Measurements from ENCODE around the gene CALN1.

CALN1 gene

DNA sequence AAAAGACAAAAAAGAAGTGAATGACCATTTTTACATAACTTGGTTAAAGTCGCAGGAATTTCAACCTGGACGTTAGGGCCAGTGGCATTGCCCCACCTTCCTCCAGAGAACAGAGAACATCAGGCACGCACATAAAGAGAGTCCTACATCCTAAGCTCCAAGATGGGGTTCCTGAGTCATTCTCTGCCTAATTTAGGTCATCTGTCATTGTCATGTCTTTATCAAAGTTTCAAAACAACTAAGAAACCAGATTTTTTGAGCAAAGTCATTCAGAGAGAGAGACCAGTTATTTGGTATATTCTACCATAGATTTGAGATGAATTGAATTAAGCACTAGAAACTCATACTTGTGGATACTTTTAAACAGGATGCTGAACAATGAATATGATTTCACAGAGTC lies 241.7 kb downstream of the CALN1 start:
- DNase-seq, result no peak

DNA sequence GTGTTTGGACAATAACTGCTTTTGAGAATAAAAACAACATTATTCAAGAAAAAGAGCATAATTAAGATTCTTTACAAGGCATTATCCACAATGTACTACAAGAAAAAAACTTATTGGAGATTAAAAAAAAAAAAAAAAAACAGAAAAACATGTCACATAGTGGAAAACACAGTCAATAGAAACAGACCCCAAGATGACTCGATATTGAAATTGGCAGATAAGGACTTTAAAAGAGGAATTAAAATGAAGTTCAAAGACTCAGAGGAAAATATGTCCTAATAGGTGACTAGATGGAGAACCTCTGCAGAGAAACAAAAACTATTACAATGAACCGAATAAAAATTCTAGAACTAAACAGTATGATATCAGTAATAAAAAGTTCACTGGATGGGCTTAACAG lies 248.9 kb downstream of the CALN1 start:
- DNase-seq, result no peak

DNA sequence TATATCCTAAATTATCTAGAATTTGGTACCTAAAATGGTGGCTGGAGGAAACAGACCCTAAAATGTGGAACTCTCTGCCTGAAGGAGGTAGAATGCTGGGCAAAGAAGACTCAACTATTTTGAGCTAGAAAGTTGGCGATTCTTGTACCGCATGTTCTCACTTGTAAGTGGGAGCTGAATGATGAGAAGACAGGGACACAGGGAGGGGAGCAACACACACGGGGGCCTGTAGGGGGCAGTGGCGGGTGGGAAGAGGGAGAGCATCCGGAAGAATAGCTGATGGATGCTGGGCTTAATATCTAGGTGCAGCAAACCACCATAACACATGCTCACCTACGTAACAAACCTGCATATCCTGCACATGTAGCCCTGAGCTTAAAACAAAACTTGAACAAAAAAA lies 250.6 kb downstream of the CALN1 start:
- DNase-seq, result no peak

DNA sequence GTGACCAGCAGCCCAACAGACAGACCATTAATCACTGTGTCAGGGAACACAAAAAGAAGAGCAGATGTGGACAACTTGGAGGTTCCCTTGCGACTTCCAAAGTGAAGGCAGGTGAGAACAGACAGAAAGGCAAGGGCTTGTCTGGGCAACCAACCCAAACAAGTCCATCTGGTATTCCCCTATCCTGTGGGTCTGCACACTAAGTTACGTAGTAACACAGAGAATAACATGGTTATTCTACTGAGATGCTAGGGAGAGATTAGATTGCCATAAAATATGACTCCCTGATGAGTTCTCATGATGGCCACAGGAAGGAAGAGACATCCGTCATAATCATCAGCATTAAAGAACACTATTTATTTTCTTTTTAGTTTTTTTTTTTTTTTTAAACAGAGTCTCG lies 252.2 kb downstream of the CALN1 start:
- no peak for DNase-seq

DNA sequence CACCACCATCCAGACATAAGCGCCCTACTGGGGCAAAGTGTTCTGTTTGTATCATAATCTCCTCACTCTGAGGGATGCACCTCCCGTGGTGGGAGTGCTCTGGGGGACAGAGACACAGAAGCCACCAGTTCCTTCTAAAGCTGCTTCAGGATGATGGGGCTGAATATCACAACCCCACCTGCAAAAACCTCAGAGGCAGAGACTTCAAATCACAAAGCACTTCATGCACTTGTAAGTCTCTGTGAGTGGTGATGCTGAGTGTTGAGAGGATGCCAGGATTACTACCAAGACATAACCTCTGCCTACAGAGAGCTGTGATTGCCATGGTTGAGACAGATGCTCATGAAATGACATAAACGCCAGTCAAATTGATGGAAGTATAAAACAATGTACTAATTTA lies 255.5 kb downstream of the CALN1 start:
- DNase-seq, result no peak

DNA sequence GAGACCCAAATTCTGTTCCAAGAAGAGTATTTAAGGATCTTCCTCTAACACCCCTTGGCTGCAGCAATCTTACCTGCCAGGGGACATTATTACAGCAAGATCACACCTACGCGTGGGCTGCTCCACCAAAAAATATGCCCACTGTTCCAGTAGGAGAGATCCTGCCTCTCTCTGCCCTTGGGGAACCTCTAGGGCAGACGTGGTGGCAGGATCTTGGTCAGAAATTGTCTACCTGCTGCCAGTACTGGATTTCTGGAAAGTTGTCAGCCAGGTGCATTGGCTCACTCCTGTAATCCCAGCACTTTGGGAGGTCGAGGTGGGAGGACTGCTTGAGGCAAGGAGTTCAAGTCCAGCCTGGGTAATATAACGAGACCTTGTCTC lies 259.0 kb downstream of the CALN1 start:
- no peak for DNase-seq

DNA sequence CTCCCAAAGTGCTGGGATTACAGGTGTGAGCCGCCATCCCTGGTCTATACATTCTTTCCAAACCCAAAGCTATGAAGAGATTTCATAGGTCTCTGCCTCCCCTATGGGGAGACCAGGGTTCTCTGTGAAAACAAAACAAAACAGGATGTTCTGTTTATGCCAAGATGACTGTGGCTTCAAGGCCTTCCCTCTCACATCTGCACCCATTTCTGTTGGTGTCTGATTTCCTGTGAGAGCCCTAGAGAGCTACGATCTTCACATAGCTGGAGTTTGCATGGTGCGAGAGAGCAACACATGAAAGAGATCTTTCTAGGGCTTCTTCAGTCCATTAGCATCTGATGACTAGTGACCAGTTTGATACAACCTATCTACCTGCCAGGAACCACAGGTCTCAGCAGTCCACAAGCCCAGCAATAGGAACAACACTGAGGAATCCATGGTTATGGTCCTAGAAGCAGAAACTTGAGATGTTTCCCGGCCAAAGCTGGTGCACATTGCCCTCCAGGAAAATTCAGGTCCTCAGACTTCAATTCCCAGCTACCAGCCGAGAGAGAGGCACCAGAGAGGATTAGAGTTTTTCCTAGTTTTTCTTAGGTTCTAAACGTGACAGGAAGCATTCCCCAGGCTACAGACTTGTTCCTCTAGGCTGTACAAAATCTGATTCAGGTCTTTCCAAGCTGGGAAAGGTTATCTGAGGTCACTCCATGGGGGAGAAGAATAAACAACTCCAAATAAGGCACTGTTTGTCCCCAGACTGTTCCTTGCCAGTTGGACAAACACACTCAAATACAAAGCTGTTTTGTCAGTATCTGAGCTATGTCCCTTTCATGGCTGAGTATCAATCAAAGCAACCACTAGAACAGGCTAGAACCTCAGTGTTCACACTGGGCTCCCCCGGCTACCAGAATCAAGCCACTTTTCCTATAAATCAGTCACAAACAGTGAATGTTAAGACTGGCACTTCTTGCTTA lies 259.7 kb downstream of the CALN1 start:
- DNase-seq, result no peak

DNA sequence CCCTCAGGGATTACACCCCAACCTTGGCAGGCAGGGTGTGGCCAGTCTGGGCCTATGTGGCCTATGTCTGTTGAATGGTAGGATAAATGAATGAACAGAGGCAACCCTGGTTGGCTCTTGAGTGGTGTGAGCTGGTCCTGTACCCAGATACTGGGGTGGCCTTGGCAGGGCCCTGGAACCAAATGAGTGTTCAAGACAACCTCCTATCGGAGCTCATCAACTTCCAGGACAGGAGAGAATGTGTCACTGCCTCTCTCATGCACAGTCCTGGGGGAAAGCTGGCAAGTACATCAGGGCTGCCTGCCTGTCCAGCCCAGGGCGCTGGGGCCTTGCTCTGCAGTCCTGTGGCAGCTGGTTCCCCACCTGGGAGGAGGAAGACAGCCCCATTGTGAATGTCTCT lies 271.6 kb downstream of the CALN1 start:
- DNase-seq, result no peak

DNA sequence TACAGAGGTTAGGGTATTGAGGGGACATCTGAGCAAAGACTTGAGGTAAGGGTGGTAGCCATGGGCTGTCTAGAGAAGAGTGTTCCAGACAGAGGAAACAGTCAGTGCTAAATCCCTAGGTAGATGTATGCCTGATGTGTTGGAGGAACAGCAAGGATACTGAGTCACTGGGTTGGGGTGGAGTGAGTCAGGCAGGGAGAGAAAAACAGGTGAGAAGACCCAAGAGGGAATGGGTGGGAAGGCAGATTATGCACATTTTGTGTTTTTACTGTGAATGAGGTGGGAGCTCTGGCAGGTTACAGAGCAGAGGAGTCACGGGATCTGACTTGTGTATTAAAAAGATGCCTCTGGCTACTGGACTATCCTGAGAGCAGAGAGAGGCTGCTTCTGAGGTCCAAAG lies 285.0 kb downstream of the CALN1 start:
- no peak for DNase-seq

DNA sequence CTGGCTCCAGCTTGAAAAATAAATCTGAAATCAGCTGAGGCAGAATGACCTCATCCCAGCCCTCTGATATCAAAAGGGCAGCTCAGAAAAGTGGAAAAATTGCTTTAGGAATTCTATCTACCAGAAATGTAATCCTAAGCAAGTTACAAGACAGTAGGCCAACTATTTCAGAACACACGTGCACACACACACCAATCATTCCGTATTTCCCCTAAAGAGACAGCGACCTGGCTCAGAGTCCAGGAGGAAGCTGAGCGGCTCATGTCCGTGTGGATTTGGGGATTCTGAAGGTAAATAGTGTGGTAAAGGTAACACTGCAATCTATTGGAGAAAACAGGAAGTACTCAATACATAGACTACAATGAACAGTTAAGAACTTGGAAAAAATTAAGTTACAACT lies 288.2 kb downstream of the CALN1 start:
- DNase-seq, result no peak

DNA sequence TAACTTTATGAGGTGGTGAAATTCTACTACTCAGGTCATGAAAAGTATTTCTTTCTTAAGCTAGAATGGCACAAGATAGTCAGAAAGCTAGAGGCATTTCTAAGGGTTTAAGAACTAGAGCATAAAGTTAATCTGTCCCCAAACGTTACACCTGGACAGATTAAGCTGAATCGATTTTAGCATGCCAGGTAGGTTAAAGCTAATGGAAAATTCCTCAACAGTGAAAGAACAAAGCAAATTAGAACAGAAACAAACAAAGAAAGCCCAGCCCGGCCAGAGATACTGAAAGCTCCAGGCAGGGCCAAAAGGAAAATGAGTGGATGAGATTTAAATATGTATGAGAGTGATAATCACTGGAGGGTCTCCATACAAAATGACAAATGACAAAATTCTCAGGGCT lies 293.8 kb downstream of the CALN1 start:
- no peak for DNase-seq

DNA sequence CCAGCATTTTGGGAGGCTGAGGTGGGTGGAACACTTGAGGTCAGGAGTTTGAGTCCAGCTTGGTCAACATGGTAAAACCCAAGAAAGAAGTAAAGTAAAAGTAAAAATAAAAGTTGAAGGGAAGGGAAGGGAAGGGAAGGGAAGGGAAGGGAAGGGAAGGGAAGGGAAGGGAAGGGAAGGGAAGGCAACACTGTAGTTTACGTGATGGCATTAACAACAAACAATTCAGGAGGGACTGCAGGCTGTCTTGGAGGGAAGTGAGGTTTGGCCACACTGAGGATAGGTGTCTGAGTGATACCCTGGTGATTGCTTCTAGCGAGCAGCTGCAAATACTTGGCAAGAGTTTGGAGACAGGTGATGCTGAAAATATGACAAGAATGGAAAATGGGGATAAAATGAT lies 298.0 kb downstream of the CALN1 start:
- no peak for DNase-seq

DNA sequence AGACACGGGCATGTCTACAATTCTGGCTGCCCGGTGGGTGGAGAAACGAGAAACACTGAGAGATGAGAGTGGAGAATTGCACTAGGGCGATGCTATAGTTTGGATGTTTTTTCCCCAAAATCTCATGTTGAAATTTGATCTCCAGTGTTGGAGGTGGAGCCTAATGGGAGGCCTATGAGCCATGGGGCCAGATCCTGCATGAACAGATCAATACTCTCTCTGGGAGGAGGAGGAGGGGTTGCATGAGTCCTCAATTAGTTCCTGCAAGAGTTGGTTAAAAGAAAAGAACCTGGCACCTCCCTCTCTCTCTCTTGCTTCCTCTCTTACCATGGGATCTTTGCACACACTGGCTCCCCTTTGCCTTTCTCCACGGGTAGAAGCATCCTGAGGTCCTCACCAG lies 299.1 kb downstream of the CALN1 start:
- no peak for DNase-seq

DNA sequence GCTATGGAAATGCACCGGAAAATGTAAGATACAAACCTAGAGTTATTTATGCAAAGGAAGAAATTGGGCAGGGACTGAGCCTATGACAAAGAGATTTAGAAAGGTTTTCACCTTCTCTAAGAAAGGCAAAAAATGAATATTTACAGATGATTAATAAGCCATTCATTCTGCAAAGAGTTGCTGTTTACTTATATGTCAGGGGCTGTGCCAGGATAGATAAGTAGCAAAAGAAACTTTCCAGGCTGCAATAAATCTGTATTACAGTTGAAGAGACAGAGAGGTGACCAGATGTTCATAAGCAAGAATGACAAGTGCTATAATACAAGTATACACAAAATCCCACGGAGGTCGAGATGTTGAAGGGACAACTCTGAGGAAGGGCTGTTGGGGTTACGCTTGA lies 299.6 kb downstream of the CALN1 start:
- DNase-seq, result no peak

DNA sequence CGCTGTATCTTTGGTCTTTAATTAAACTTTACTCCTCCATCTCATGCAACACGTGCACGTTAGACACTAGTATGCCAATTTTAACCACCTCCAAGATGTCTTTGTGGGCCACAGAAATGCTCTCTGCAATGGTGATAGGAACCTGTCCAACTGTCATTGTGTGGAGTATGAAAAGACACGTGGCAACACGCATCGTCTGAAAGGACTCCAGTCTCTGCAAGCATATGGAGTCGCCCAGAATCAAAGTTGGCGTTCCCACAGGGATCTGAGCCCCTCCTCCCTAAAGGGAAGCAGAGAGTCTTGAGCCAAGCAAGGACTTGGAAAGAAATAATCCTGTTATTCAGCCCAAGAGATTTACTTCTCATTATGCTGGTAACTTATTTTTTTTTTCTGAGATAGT lies 301.1 kb downstream of the CALN1 start:
- DNase-seq, result no peak

DNA sequence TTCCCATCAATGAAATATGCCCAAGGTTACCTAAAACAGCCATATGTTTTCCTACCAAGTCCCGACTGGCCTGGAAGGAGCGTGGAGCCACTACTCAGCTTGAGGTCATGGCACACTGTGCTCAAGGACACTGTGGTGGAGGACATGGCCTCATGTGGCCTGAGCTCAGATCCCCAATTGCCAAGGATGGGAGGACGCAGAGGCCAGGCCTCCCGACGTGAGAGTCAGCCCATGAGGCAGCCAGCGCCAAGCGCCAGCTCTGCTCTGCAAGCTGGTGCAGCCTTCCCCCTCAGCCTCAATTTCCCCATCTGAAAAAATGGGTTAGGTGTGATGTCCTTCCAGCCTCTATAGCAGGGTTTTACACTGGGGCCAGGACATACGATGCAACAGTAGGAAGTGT lies 302.6 kb downstream of the CALN1 start:
- DNase-seq, result no peak

DNA sequence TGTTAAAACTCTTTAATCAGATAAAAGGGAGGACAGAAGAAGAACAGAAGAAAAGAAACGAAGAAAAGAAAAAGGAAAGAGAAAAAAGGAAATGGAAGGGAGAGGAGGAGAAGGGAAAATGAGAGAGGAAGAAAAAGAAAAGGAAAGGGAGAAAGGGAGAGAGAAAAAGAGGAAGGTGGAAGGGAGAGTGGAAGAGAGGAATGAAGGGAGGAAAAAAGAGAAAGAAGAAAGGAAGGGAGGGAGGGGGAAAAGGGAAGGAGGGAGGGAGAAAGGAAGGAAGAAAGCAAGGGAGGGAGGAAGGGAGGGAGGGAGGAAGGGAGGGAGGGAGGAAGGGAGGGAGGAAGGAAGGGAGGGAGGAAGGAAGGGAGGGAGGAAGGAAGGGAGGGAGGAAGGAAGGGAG lies 305.7 kb downstream of the CALN1 start:
- DNase-seq, result no peak

DNA sequence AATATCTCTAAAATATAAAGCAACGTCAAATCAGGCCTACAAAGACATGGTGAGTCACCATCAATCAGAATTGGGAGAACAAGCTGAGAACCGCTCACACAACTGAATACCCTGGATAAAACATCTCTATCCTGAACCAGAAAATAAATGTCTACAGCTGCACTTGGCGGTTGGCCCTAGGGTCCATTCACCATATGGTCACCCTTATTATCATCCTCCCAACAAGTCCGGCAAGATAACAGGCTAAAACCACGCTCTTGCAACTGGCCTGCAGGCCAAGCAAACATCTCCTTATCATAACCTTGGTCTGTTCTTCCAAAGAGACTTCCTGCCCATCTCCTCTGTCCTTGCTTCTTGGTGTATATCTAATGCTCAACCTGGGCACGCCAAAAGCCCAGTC lies 310.7 kb downstream of the CALN1 start:
- no peak for DNase-seq

DNA sequence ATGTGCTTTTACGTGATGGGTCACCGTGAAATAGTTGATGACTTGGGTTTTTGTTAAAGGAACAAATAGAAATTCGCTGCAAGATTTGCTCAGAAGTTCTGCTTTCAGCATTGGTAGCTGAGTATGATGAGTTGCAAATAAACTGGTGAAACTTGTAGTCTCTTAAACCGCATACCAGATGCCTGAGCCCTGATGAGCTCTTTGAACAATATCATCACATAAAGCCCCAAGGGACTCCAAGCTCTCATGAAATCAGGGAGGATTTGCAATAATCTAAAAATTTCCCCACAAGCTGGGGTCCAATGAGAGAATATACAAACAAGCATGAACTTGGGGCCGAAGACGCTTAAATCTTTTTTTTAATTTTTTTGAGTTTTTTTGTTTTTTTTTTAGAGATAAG lies 312.4 kb downstream of the CALN1 start:
- DNase-seq, result no peak

DNA sequence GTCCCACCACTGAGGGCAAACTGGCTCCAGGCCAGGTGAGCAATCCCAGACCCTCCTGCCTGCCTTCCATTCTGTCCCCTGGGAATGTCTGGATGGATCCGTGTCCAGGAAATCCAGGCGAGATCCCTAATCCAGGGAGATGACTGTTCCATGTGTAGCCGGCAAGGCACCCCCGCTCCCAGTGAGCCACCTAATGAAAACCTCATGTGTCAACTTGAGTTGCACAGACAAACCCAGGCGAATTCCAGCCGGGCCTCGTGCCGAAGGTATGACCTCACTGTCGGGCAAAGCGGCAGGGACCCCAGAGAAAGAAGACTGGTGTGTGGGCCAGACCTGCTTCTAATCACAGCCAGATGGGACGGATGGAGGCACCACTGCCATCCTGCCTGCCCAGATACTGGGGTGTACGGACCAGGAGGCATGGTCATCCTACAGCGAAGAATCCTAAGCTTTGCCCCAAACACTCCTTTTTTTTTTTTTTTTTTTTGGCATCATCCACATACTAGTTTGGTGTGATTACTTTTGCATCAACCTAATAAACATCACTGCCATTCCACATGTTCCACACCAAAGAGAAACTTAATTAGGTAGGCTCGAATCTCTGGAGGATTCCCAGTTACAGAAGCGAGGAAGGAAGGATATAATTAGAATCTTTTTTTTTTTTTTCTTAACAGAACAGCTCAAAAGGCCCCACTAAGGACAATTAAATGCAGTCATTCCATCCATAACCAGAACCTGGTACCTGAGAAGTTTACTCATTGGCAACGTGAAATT lies 313.1 kb downstream of the CALN1 start:
- no peak for DNase-seq

DNA sequence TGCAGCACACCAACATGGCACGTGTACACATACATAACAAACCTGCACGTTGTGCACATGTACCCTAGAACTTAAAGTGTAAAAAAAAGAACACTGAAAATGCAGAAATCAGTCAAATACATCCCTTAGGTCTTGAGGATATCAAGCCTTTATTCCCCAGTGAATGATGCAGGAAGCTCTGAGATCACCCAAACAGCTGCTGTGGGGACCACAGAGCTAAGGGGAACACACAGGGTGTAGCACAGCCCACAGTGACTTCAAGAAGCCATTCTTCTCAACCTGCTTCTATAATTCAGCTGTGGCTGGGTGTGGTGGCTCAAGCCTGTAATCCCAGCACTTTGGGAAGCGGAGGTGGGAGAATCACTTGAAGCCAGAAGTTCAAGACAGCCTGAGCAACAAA lies 314.9 kb downstream of the CALN1 start:
- no peak for DNase-seq

DNA sequence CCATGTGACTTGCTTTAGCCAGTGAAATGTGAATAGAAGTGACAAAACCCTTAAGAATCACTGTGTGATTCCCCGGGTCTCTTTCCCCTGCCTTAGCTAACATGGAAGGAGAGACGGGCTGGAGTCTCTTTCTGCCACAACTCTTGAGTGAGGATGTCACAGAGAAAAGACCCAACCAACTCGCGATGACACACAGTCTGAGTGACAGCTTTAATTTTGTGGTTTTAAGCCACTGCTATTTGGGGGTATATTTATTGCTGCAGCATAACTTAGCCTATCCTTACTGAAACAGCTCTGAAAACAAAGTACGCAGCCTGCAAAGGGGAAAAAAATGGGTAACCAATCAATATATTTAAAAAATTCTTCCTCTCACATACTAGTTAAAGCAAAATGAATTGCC lies 319.4 kb downstream of the CALN1 start:
- no peak for DNase-seq

DNA sequence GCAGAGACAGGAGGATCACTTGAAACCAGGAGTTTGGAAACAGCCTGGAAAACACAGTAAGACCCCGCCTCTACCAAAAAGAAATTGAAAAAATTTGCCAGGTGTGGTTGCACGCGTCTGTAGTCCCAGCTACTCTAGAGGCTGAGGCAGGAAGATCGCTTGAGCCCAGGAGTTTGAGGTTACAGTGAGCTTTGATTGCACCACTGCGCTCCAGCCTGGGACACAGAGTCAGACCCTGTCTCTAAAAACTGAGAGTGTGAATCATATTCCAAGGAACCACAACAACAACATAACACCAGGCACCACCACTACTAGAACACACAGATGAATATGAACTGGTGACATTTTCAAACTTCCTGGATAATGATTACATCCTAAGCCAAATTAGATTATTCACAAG lies 324.2 kb downstream of the CALN1 start:
- no peak for DNase-seq

DNA sequence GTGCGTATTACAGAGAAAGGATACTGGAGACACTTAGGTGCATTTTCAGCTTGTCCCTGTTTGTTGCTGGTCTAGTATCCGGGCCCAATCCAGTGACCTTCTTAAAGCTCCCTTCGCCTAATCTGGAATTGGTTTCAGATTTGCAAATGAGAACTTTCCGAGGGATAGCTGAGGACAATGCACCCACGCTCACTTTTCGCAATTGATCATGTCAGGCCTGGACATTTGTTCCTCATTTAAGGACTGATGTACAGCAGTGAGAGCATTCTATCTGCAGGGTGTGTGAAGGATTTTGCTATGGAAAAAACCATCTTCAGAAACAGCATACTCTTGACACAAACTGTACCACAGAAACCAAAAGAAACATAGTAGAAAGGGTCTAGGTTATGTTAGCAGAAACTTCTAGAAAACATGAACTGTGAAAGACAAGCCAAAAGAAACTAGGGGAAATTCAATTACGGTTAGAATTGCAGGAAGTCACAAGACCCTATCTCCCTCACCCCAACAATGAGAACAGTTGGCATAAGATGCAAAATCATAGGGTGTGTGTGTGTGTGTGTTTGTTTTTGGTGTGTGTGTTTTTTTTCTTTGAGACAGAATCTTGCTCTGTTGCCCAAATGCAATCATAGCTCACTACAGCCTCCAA lies 331.1 kb downstream of the CALN1 start:
- DNase-seq, result no peak
